B cell (primary cell): Measurements from ENCODE around the gene ARHGAP29.

Experiments used
- CTCF ChIP-seq: fragments of 200-600 bp; IDR thresholded peaks from one replicate; pipeline ENCODE4 v1.8.0; 2022; ENCODE audit warnings: antibody characterized with exemption, mild to moderate bottlenecking
- EZH2 ChIP-seq: IDR thresholded peaks from 2 replicates; pipeline ENCODE4 v1.6.1; 2012; ENCODE audit warnings: borderline replicate concordance, low read depth, mild to moderate bottlenecking, moderate library complexity, low read length; ENCODE audit not compliant: insufficient read depth, poor library complexity, severe bottlenecking

- TF ChIP-seq CTCF (no peak), EZH2 (no peak)
Observed at GRCh38 chr1:94270801-94271203, 33.4 kb upstream of the ARHGAP29 start.
